GM12878 (cell line): ENCODE measurements around the gene ETV6.

Experiments
- EED ChIP-seq: sonication (generic); IDR thresholded peaks from 2 replicates; pipeline ENCODE4 v1.6.1; 2016; ENCODE audit warnings: antibody characterized with exemption, low read depth
- POLR2AphosphoS5 ChIP-seq: IDR thresholded peaks from 2 replicates; pipeline ENCODE4 v1.6.1; 2011; ENCODE audit warnings: mild to moderate bottlenecking, low read length, inconsistent platforms
- SREBF1 ChIP-seq: IDR thresholded peaks from 2 replicates; pipeline ENCODE4 v1.6.1; 2012; ENCODE audit warnings: mild to moderate bottlenecking, low read length

DNA sequence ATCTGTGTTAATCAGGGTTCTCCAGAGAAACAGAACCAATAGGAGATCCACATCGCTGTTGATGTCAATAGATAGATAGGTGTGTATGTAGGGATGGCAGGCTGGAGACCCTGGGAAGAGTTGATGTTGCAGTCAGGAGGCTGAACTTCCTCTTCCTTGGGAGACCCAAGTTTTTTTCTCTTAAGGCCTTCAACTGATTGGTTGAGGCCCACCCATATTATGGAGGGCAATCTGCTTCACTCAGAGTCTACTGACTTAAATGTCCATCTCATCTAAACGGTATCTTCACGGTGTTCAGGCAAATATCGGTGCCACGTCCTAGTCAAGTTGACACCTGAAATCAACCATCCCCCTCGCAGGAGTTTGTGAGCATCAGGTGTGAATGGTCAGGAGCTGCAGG lies 63.0 kb downstream of the ETV6 start:
- no peak for TF ChIP-seq POLR2AphosphoS5
- no peak for TF ChIP-seq SREBF1
- no peak for TF ChIP-seq EED
